Pons (tissue), 1 donor: ENCODE data around the gene PDX1.

Experiments used
- DNase-seq: peaks from one replicate; pipeline ENCODE4 v3.0.0-alpha.2; 2016; ENCODE audit warnings: low spot score

PDX1 gene

DNA sequence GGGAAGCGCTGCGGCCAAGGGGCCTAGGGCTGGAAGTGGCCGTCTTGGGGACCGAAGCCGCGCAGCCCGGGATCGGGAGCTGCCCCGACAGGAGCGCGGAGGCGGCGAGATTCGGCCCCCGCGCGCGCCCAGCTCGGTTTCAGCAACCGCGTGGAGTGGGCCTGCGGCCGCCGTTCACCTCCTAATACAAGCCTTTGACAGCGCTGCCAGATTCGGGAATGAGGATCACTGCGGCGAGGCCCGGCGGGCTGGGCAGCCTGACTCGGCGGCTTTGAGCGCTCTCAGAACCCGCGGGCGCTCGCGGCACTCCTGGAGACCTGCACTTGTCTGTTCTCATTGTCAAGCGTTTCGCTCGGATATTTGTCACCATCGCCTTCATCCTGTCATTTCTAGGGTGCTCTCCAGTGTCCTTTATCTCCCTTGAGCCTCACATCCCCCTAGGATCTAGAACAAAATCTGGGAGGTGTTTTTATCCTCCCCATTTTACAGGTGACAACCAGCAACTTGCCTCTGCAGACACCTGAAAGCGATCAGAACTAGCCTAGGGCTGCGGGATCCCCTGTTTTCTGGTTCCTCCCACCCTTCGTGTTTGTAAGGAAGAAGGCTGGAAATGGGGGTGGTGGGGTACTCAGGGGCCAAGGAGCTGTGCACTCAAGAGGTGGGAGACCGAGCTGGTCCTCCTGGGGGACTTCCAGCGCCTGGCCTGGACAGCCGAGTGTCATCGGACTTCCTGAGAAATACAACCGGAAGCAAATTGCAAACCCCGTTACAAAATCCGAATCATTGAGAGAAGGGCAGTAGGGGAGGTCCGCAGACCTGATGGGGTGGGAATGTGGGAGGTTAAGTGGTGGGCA, 50.8 kb downstream of the PDX1 start:
- DNase-seq = no peak

DNA sequence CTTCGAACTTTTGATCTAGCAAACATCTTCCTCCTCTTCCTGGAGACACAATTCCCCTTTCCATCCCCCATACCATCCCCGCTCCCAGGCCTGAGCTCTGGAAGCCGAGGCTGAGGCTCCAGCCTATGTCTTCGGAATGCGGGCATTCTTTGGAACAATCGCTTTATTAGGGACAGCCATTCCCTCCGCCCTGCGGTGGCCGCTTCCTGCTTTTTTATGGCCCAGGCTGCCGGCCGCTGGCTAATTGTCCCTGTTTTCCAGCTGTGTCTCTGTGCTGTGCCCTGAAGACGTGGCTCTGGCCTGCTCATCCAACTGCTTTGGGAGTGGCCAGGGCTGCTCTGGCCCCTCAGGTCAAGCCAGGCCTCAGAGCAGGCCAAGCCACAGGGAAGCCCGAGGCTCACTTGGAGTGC, 51.4 kb downstream of the PDX1 start:
- no peak for DNase-seq

DNA sequence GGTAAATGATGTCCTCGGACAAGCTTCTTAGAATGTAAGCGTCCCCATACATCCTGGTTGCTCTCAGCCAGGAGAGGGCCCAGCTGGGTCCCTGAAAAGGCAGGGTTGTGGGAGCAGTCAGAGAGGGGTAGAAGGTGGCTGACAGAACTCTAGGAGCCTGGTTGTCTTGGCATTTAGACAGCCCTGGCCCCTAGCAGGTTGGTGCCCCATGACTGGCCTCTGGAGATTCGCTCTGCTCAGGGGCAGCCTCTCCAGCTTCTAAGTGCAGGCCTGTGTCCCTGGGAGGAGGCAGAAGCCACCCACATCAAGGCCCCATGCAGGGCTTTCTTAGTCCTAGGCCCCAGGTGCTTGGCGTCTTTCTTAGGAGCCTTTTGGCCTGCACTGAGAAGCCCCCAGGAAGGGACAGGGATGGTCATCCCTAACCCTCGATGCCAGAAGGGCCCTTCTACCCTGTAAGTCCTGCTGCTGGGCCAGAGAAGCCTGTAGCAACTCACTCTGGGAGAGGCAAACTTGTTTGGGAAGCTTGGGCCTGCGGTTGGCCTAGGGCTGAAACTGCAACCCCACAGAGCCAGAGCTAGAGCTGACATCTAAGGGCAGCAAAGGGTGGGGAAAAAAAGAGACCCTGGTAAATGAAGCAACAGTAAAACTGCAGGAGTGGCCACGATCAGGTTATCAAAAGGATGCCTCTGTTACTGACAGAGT, 52.1 kb downstream of the PDX1 start:
- no peak for DNase-seq

DNA sequence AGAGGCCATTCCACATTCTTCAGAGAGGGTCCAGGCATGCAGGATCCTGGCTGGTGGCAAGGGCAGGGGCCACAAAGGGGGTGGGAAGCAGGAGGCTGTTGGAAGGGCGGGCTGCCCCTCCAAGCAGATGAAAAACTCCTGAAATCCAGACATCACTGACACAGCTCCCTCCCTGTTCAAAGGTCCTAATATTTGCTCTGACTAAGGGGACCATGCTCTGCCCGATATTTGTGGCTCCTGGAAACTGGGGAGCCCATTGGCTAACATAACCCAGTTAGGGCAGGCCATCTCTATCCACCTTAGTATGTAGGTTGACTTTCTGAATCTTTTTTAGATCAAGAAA, 52.6 kb downstream of the PDX1 start:
- DNase-seq = no peak

DNA sequence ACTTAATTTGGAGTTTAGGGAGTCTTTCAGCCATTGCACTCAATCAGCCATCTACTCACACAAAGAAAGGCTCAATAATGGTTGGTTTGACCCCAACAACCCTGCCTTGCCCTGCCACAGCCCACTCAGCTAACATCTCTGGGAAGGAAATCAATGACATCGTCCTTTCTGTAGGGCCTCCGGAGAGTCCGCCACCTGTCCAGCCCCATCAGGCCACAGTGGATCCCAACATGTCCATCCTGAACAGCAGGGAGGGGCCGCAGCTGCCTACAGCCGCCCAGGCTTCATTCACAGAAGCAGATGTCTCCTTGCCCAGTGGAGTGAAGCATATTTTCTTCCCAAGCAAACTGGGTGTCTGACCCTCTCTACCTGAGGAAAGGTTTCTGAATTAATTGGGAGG, 53.5 kb downstream of the PDX1 start:
- no peak for DNase-seq

DNA sequence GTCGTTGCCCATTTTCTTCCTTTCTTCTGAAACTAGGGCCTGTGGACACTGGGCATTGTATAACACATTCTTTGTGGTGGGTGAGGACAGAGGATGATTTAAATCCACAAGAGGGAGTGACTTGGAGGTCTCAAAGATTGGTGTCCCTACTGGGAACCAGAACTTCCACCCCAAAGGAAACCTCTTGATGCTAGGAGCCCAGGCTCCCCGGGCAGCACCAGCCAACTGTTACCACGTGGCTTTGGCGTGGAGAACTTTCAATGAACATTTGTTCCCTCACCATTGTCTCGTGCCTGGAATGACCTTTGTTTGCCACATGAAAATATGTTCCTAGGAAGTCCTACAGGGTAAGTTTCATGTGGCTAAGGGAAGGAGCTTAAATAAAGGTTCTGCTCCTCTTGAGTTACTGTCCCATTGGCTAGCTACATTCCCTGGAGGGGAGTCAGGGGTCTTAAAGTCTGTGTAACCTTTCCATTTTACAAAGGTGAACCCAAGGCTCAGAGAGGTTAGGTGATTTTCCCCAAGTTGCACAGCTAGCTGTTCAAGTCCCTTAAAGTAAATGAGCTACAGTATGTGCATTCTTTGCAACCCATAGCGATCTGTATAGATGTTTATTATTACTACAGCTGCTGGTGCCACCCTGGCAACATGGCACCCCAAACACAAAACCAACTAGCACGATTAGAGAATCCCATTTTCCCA, 54.3 kb downstream of the PDX1 start:
- no peak for DNase-seq
